Measurements from ENCODE around the gene CSTF2T. TPM values are rescaled to one million over a fixed set of nuclear protein-coding genes. Genes with fewer than 3 reads are reported as not detected.

CSTF2T gene
- total RNA-seq, 1 donor, result 29.1 TPM

- no peak for TF ChIP-seq CTCF (IDR thresholded peaks at IDR 0.05; ENCODE audit: insufficient read depth, low read length)
- peak; percentile 56 for DNase-seq (ENCODE audit: low read depth)
- H3K4me3 ChIP-seq (ENCODE audit: low read depth, low read length), result no peak overlapping the region
Observed at GRCh38 chr10:51733057-51733456, 33.7 kb upstream of the CSTF2T start.

- no peak for TF ChIP-seq CTCF (IDR thresholded peaks at IDR 0.05; ENCODE audit: insufficient read depth, low read length)
- no peak for DNase-seq (ENCODE audit: low read depth)
- H3K4me3 ChIP-seq (ENCODE audit: low read depth, low read length), result no peak overlapping the region
Observed at GRCh38 chr10:51729822-51730555, 30.6 kb upstream of the CSTF2T start.

GRCh38 chr10:51724038-51724437 lies 24.6 kb upstream of the CSTF2T start:
- TF ChIP-seq CTCF (IDR thresholded peaks at IDR 0.05; ENCODE audit: insufficient read depth, low read length), result no peak
- H3K4me3 ChIP-seq (ENCODE audit: low read depth, low read length), result no peak overlapping the region
- DNase-seq (ENCODE audit: low read depth), result no peak

- no peak overlapping the region for H3K4me3 ChIP-seq (ENCODE audit: low read depth, low read length)
- TF ChIP-seq CTCF (IDR thresholded peaks at IDR 0.05; ENCODE audit: insufficient read depth, low read length), result no peak
- peak; percentile 85 for DNase-seq (ENCODE audit: low read depth)
Observed at GRCh38 chr10:51718804-51719291, 19.5 kb upstream of the CSTF2T start.

GRCh38 chr10:51716981-51717380 lies 17.6 kb upstream of the CSTF2T start:
- H3K4me3 ChIP-seq (ENCODE audit: low read depth, low read length), result no peak overlapping the region
- TF ChIP-seq CTCF (IDR thresholded peaks at IDR 0.05; ENCODE audit: insufficient read depth, low read length), result no peak
- peak; percentile 52 for DNase-seq (ENCODE audit: low read depth)

GRCh38 chr10:51711519-51711891 lies 12.1 kb upstream of the CSTF2T start:
- no peak for TF ChIP-seq CTCF (IDR thresholded peaks at IDR 0.05; ENCODE audit: insufficient read depth, low read length)
- H3K4me3 ChIP-seq (ENCODE audit: low read depth, low read length), result no peak overlapping the region
- DNase-seq (ENCODE audit: low read depth), result peak; percentile 41
